Prostate gland (tissue), 2 donors: ENCODE measurements around the gene FMOD. TPM values are rescaled to one million over a fixed set of nuclear protein-coding genes. Genes with fewer than 3 reads are reported as not detected.

Source experiments
- DNase-seq: peaks from one replicate; pipeline ENCODE4 v3.0.0-alpha.2; 2019; ENCODE audit warnings: low spot score
- H3K27ac ChIP-seq, 2 donors: fragments of 200-600 bp; sonication (generic); 2 replicates each; pipeline ENCODE4 v1.5.1; 2017 to 2019
- H3K27me3 ChIP-seq: fragments of 200-600 bp; sonication (generic); replicated peaks from 2 replicates; pipeline ENCODE4 v1.5.1; 2019; ENCODE audit not compliant: insufficient read depth
- H3K36me3 ChIP-seq, 2 donors: fragments of 200-600 bp; sonication (generic); 1 replicate in 1 of 2; 2 replicates in 1 of 2; pipeline versions ENCODE4 v1.5.1 to v1.8.1; 2017 to 2019
- H3K4me1 ChIP-seq: fragments of 200-600 bp; sonication (generic); replicated peaks from 2 replicates; pipeline ENCODE4 v1.5.1; 2019
- H3K4me3 ChIP-seq, 2 donors: fragments of 200-600 bp; sonication (generic); 2 replicates each; pipeline ENCODE4 v1.5.1; 2017 to 2019
- H3K9me3 ChIP-seq: fragments of 200-600 bp; sonication (generic); 2 replicates; pipeline ENCODE4 v1.5.1; 2017
- CTCF ChIP-seq, 4 experiments: fragments of 200-600 bp in 2 of 4; fragments of 450-650 bp in 2 of 4; sonication (generic) in 2 of 4; IDR thresholded peaks; 1 replicate in 3 of 4; 2 replicates in 1 of 4; pipeline ENCODE4 v1.5.1; 2016 to 2019; ENCODE audit warnings: antibody characterized with exemption in 4 of 4, mild to moderate bottlenecking in 2 of 4, moderate library complexity in 2 of 4
- POLR2A ChIP-seq: fragments of 450-650 bp; IDR thresholded peaks from one replicate; pipeline ENCODE4 v1.6.1; 2016; ENCODE audit warnings: antibody characterized with exemption, mild to moderate bottlenecking
- POLR2AphosphoS5 ChIP-seq: sonication (generic); formaldehyde crosslinking; IDR thresholded peaks from one replicate; pipeline ENCODE4 v1.6.1; 2017; ENCODE audit warnings: antibody characterized with exemption
- WGBS: methylation state at CpG from one replicate; pipeline ENCODE4 v1.1.5; 2018; 5-methylcytosine and 5-hydroxymethylcytosine counted together
- intact Hi-C: fragments of 100-400 bp; cut with DNase I; formaldehyde crosslinking; loops from one replicate; pipeline ENCODE4 v1.14.2; 2022
- total RNA-seq, 2 donors: library from RNA; depleted of rRNA; stranded (reverse); fragments of >200 nt; gene quantifications; one replicate each; pipeline ENCODE4 v1.1.0, GENCODE V29; 2016

Gene FMOD
- total RNA-seq, 2 donors from 2014 or later, result 40.8 to 95.9 TPM

- WGBS, result 7% methylated on average over 31 of the region's 31 CpGs
- H3K4me3 ChIP-seq, result peak overlapping the region; percentile 32 to 34
- H3K4me1 ChIP-seq, result peaks cover 36% of the 10 kb centered on the region
- peak; percentile 75 for DNase-seq
- H3K36me3 ChIP-seq, result no peaks in the 10 kb centered on the region
- peak; percentile 20 for TF ChIP-seq POLR2A
- TF ChIP-seq CTCF (IDR thresholded peaks at IDR 0.05), result peak; percentile 10 to 68 (median 44)
- TF ChIP-seq POLR2AphosphoS5, result peak; percentile 36
- H3K9me3 ChIP-seq, result no peaks in the 10 kb centered on the region
- intact Hi-C loops, result loop anchor here (5.0 kb wide), 1 partner anchor 56 kb away; no protein-coding TSS in a partner anchor
- no peaks in the 10 kb centered on the region for H3K27me3 ChIP-seq
- H3K27ac ChIP-seq, result peak overlapping the region; percentile 96 to 99
These were observed 23.1 kb downstream of the FMOD start for GRCh38 chr1:203327684-203328457.

- intact Hi-C loops, result loop anchor here (5.0 kb wide), 1 partner anchor 55 kb away; no protein-coding TSS in a partner anchor
- Histone ChIP-seq H3K4me1 (peaks cover 43% of the 10 kb centered on the region), H3K27me3 (no peaks in the 10 kb centered on the region), H3K4me3 (peak overlapping the region; percentile 32 to 34), H3K36me3 (no peaks in the 10 kb centered on the region), H3K9me3 (no peaks in the 10 kb centered on the region), H3K27ac (peak overlapping the region; percentile 96 to 99)
- WGBS, result 4% methylated on average over 42 of the region's 49 CpGs
- no peak for TF ChIP-seq CTCF (IDR thresholded peaks at IDR 0.05)
- peak; percentile 96 for TF ChIP-seq POLR2AphosphoS5
- peak; percentile 87 for TF ChIP-seq POLR2A
- DNase-seq, result peak; percentile 97
These were observed 23.9 kb downstream of the FMOD start for GRCh38 chr1:203326830-203327683.

GRCh38 chr1:203325418-203326091 lies 25.4 kb downstream of the FMOD start:
- Histone ChIP-seq H3K36me3 (no peaks in the 10 kb centered on the region), H3K4me3 (no peak overlapping the region), H3K27me3 (no peaks in the 10 kb centered on the region), H3K27ac (peak overlapping the region; percentile 96 to 99), H3K9me3 (no peaks in the 10 kb centered on the region), H3K4me1 (peaks cover 58% of the 10 kb centered on the region)
- 38% methylated on average over 13 of the region's 13 CpGs for WGBS
- TF ChIP-seq POLR2AphosphoS5, result peak; percentile 52
- TF ChIP-seq CTCF (IDR thresholded peaks at IDR 0.05), result no peak
- peak; percentile 65 for DNase-seq
- intact Hi-C loops, result loop anchor here (5.0 kb wide), 1 partner anchor 53 kb away; no protein-coding TSS in a partner anchor

GRCh38 chr1:203325026-203325417 lies 25.9 kb downstream of the FMOD start:
- Histone ChIP-seq H3K27ac (peak overlapping the region; percentile 96 to 99), H3K9me3 (no peaks in the 10 kb centered on the region), H3K36me3 (no peaks in the 10 kb centered on the region), H3K4me3 (no peak overlapping the region), H3K27me3 (no peaks in the 10 kb centered on the region), H3K4me1 (peaks cover 61% of the 10 kb centered on the region)
- 37% methylated on average over 5 of the region's 5 CpGs for WGBS
- no peak for DNase-seq
- TF ChIP-seq CTCF (IDR thresholded peaks at IDR 0.05) (no peak), POLR2A (peak; percentile 12), POLR2AphosphoS5 (no peak)
- intact Hi-C loops, result loop anchor here (5.0 kb wide), 1 partner anchor 53 kb away; no protein-coding TSS in a partner anchor
